Stimulated activated CD4-positive, alpha-beta T cell treated with anti-CD3 and anti-CD28 coated beads, Interleukin-4, amount 100 ng/mL, for 1 hour (primary cell): Measurements from ENCODE around the gene CLASRP.

Source experiments
- DNase-seq: peaks from one replicate; pipeline ENCODE4 v3.0.0-alpha.2; 2020

The CLASRP gene

DNA sequence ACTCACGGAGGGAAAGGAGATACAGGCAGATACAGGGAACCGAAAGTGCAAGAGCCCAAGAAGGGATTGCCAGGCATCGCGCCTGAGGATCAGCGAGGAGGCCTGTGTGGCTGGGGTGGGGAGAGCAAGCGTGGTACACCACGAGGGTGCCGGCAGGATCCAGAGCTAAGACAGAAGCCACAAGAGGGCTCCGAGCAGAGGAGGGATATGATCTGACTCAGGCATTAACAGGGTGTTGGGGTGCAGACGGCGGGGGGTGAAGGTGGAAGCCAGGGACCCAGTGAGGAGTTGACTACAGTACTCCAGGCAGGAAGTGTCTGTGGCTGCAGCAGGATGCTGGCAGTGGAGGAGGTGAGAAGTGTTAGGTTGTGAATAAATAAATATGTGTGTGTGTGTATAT, 48.7 kb downstream of the CLASRP start:
- DNase-seq, result no peak

DNA sequence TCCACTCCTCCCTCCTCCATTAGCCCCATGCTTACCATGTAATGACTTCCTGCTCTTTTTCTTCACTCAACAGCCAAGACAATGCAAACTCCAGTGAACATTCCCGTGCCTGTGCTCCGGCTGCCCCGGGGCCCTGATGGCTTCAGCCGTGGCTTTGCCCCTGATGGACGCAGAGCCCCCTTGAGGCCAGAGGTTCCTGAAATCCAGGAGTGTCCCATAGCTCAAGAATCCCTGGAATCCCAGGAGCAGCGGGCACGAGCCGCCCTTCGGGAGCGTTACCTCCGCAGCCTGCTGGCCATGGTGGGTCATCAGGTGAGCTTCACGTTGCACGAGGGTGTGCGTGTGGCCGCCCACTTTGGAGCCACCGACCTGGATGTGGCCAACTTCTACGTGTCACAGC, 51.2 kb downstream of the CLASRP start:
- no peak for DNase-seq

DNA sequence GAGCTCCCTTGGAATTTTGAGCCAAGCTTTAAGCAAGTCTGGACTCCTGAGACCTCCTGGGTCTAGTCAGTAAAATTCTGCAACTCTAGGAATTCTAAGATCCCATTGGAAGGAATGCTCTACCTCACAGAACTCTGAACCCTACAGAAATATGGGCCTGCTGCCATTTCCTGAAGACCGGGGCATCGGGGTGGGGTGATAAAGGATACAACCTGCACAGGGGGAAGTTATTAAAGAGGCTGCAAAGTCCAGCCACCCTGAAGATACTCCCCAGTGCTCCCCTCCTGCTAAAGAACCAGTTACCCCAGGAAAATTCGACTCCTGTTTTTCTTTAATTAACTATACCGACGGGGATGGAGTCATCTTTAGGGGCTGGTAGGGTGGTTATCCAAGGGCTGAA, 51.8 kb downstream of the CLASRP start:
- DNase-seq, result no peak

DNA sequence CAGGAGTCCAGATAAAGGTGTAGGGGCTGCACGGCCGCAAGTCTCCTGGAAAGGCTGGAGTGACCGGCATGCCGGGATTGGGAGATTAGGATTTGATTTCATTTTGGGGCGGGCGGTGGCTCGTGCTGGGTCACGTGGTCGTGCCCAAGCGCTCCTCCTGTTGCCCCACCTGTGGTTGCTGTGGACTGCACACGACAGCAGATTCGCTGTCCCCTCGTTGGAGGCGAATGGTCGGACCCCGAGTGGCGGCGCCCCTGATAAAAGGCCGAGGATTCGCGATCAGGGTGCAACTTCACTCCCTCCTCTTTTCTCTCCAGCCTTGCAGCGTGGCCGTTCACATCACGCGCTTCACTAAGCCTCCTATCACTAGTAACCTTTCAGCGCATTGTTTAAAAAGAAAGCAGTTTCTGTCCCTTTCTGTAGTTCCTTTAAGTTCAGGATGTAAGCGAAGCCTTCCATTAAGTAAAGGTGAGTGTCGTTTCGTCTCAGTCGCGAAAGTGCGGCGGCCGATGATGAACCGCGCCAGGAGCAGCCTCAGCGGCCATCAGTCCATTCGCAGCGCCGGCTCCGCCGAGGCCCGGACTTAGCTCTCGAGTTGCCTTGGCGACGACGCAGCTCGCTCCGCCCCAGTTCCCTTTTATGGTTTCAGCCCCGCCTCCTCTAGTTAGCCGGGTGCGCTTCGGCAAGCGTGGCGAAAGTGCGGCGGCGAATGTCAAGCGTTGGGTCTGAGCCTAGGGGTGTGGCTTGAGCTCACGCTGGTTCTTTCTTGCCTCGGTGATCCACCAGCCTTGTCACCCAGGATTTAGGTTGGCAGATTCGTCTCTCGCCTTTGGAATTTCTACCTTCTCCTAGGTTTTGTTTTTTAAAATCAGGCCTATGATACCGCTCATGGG, 52.4 kb downstream of the CLASRP start:
- peak; percentile 98 for DNase-seq

DNA sequence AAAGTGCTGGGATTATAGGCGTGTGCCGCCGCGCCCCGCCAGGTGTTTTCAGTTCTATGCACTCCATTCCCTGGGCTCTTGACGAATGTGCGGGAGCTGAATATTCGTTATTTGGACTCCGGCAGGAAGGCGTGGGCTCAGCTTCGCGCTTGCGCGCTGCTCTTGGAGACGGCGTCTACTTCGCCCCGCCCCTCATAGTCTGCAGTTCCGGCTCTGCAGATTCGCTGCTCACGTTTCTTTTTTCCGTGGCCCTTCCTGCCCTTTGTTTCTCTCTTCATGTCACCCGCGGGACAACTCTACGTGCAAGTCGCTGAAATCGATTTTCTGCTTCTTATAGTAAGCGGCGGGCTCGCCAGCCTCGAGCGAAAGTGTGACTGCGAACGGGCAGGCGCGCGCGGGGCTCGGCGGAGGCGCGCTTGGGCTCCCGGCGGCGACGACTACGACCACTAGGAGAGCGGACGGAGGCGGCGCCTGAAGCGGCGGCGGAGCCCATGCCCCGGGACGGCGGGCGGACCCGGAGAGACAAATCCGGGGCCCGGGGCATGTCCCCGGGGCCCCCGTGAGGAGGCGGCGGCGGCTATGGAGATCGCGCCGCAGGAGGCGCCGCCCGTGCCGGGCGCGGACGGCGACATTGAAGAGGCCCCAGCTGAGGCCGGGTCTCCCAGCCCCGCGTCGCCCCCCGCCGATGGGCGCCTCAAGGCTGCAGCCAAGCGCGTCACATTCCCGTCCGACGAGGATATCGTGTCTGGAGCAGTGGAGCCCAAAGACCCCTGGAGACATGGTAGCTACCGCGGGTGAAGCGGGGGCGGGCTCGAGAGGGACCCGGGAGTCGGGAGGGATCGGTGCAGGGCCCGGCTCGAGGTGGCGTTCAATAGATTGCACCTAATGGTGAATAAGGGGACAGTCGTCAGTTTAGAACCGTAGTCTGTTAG, 54.2 kb downstream of the CLASRP start, which contains the start of gene PPP1R37:
TSS of gene PPP1R37 (plus strand) at position 433 of the 932 bp plus-strand sequence. CDS start at position 580, 147 bp downstream.
- peak; percentile 92 for DNase-seq

DNA sequence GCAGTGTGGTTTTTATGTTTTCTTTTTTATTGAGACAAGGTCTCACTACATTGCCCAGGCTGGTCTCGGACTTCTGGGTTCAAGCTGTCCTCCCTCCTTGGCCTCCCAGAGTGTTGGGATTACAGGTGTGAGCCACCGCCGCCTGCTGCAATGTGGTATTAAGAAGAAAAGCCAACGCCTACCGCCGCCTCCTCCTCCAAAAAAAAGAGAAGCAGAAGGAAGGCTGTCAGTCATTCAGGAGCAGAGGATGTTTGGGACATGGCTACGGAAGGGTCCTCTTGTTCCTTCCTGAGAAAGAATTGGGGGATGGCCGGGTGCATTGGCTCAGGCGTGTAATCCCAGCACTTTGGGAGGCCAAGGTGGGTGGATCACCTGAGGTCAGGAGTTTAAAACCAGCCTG, 55.3 kb downstream of the CLASRP start:
- DNase-seq, result no peak

DNA sequence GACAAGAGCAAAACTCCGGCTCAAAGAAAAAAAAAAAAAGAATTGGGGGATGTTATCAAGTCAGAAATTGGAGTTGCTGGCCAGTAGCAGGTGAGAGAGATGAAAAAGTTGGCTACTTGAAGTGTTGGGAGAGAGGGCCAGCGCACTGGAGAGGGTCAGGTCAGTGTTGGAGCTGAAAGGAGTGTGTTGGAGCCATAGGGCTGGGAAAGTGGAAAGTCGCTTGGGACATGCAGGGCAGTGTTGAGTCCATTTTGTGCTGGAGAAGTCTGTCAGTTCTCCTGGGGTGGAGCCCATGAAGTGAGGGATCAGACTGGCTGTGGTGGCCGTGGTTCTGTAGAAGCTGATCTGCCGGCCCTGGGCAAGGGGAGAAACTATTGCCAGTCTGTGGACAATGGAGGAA, 55.9 kb downstream of the CLASRP start:
- no peak for DNase-seq

DNA sequence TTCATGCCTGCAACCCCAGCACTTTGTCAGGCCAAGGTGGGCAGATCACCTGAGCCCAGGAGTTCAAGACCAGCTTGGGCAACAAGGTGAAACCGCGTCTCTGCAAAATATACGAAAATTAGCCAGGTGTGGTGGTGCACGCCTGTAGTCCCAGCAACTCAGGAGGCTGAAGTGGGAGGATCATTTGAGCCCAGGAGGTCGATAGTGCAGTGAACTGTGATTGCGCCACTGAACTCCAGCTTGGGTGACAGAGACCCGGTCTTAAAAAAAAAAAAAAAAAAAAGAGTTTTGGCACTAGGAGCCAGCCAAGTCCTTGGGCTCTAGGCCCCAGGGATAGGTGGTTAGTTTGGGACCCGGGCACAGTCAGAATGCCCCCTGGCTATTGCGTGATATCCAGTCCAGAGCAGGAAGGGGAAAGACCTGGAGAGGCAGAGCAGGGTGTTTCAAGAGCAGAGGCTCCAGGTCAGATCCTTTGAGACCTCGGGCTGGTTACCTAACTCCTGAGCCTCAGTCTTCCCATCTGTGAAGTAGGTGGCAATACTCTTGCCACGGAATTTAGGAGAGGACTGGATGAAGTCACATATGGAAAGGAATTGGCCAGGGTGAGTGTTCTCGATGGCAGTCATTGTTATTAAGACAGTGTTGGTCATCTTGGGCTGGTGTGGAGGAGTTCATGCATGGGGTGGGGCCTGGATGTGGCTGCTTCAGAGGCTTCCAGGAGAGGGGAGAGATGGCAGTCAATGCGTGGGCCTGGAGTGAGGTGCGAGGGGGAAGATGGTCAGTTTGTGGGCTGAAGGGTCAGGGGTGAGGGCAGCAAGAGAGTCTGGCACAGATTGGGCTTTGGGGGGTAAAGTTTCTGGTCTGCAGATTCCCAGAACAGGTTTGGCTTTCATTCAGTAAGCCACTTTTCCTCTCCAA, 56.9 kb downstream of the CLASRP start:
- no peak for DNase-seq

DNA sequence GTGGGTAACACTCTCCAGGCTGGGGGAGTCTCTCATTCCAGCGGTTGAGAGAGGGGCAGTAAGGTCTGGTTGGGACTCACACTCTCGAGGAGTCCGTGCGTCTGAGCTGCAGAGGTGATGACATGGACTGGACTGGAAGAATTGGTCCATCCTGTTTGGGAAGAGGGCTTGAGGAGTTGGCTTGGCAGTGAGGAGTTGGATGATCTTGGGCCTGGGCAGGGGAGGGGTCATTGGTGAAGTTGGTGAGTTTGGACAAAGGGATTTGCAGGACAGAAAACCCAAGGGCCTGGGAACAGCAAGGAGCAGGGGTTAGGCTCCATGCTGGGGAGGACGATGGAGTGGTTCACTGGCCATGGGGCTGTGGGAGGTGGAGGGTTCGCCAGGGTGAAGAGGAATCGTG, 57.9 kb downstream of the CLASRP start:
- no peak for DNase-seq

DNA sequence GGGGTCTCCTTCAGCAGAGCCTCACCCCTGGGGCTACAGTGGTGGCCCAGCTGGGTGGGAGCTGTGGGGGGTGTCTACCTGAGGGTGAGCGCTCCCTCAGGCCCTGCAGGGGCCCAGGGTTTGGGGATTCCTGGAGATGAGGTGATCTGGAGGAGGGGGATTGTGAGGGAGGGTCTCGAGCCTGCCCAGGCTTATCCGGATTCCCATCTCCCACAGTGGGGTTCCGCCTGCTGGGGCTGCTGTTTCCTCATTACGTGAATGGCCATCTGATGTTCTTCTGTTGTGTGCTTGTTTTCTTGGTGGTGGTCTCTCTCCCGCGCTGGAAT, 58.6 kb downstream of the CLASRP start:
- DNase-seq, result no peak

DNA sequence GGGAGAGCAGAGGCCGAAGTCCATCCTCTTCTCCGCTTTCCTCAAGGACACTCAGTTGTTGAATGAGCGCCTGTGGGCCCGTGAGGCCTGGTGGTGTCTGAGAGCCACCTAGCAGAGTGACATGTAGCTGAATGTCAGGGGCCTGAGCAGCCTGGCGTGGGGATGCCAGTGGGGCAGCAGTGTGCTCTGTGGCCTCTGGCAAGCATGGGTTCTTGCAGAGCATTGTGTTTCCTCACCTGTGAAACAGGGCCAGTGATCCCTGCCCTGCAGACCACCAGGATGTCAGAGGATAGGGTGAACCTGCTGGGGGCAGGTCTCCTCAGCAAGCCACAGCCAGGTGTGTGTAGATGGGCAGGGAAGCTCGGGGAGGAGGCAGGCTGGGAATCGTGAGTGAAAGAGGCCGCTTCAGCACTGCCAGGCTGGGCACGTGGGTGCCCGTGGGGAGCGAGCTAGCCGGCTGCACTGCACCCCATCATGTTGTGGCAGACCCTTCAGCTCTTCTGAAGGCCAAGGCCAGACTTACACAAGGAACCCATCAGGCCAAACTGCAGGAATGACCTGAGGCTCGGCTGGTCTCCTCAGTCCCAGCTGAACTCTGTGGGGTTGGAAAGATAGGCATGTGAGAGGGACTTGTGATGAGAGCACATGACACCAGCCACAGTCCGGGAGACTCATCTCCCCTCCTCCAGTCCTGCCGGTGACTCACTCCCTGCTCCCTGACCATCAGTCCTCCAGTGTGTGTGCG, 59.1 kb downstream of the CLASRP start:
- no peak for DNase-seq

DNA sequence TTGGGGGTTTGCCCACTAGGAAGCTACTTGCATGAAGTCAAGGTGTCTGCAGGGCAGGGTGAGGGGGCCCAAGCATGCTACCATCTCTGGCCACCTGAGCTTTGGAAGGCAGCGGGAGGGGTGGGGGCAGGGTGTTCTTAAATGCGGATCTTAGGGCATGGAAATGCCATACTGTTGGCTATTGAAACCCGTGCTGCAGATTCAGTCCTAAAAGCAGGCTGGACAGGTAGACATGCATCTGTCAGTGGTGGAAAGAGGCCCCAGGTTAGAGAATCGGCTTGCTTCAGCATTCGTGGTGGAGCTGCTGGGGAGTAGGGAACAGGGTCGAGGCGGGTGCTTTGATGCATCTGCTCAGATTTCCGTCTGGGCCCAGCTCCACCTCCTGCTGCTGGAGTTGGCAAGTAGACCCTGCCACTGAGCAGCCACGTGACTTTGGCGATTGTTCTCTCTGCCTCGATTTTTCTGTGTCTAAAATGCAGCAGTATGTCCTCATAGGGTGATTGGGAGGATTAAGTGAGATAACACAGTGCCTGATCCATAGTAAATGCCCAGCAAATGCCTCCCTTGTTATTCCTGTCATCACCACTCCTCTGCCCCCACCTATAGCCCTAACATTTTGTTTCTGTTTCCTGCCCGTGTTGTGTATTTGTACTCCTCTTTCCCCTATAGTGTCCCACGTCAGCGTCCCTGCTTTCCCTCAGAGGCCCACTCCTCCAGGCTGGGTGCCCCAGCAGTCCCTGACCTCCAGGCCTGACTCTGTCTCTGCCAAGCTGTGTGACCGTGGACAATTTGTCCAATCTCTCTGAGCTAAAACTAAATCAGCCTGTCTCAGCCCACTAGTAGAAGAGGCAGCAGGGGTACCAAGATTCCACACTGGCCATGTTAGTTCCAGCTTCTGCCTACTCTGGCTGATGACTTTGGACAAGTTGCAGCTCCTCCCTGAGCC, 59.9 kb downstream of the CLASRP start:
- no peak for DNase-seq

DNA sequence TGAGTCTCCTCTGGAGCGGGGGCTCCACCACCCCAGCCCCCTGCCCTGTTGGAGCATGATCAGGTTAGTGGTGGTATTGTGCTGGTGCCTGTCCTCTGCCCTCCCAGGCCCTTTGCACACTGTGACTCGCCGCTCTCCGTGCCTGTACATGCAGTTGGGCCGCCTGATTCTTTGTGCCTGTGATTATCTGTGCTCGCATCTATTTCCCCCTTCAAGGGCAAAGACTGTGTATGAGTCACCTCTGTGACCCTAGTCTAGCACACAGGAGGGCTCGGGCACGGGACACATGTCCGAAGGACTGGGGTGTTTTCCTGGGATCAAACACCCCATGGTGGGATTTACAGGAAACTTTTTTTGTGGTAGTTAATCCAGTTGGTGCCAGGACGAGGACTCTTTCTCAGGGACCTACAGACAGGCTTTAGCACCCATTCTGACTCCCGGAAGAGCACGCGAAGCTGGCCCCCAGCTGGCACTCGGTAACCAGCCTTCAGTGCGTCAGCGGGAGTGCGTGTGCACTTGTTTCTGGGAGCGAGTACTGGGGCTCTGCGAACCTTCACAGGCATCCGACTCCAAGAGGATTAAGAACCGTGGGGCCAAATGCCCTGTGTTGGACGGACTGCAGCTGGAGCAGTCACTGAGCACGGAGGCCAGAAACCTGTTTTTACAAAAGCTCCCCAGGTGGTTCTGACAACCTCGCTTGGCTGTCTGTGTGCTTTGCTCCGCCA, 60.8 kb downstream of the CLASRP start:
- no peak for DNase-seq

DNA sequence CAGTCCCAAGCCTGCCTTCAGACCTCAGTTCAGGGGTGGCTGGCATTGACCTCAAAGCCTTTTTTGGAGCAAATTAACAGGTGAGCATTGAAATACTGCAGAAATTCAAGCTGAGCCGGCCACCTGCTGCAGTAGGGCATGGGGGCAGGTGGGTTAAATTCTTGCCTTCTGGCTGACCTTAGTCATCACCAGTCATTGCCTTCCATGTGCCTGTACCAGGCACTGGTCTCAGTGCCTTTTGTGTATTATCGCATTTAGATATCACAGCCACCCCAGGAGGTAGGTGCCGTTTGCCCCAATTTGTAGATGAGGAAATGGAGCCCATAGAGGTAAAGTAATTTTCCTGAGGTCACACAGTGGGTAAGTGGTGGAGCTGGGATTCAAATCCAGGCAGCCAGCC, 61.4 kb downstream of the CLASRP start:
- DNase-seq, result no peak

DNA sequence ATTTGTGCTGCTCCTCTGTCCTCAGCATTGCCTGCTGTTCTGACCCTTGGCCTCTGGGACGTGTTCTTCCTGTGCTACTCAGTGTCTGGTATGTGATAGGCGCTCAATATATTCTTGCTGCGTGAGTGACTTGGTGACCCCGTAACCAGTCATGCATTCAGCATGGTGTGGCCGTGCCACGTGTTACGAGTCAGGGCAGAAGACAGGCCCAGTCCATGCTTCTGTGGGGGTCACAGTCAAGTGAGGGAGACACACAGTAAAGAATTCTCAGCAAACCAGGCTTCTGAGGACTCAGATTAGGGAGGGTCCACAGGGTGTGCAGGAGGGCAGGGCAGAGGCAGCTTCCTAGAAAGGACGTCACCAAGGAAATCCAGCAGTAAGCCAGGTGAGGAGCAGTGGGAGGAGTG, 62.0 kb downstream of the CLASRP start:
- DNase-seq, result no peak

DNA sequence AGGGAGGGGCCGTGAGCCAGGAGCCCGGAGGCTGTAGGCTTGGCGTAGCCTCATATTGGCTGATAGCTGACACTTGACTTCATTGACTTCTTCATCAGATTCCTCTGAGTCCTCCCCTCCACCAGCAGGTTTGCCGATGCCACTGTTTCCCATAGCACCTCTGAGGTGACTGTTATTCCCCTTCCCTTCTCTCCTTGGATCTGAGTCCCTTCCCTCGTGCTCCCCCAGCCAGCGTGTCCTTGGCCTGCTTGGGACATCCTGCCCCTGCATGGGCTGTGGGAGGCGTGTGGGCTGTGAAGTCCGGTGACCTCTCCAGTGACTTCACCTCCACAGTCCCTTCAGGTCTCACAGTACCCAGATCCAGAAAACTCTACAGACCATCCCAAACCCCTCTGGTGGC, 63.0 kb downstream of the CLASRP start:
- DNase-seq, result no peak

DNA sequence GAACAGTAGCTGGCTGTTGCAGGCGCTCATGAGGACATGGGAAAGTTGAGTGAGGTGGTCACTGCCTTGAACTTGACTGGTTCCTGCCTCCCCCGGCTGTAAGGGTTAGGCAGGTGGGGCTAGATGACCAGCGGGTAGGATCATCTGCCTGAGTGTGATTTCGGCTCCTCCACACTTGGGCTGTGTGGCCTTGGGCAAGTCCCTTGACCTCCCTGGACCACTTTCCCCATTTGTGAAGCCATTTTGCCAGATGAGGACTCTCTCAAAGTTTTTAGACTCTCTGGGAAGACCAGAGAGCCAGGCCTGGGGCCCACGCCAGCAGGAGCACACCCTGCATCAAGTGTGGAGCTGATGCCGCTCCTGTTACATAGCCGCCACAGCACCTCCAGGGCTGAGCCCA, 63.6 kb downstream of the CLASRP start:
- DNase-seq, result no peak

DNA sequence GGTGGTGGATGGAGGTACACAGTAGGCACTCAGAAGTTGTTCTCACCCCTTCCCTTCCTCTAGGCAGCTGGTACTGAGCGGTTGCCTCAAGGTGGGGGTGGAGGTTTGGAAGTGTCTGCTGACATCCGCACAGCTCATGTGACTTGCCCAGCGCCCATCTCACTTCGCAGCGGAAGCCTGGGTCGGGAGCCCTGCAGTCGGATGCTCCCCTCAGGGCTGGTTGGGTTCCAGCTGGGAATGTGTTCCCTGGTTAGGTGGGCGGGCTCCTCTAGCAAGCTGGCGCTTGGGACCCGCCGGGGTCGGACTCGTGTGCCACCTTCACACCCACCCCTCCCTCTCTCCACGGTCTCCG, 64.3 kb downstream of the CLASRP start:
- DNase-seq, result peak; percentile 23

DNA sequence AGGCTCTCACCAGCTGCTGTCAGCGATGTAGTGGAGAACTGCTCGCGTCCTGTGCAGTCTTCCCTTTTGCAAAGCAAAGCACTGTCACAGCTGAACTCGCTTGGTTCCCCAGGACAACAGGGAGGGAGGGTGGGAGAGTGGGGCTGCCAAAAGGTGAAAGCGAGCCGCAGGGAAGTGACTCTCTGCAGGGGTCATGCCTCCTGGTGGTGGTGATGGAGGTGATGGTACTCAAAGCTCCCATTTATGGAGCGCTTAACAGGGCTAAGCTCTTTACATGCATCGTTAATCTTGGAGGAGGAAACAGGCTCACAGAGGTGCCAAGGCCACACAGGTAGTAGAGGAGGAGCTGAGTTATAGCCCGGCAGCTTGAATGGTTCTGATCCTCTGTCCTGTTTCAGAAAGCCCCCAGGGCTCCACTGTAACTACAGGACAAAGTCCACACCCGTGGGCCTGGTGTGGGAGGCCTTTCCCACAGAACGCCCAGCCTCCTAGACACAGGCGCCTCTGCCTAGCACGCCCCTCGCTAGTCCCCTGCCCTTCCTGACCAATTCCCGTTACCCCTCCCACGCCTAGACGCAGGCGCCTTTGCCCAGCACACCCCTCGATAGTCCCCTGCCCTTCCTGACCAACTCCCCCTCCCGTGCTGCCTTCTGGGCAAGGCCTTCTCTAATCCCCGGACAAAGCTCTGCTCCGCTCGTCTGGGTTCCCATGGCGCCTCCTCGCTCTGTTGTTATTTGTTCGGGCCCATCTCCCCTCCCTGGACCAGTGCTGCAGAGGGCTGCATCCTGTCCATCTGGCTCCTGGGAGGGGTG, 64.9 kb downstream of the CLASRP start:
- DNase-seq, result no peak
